ENCODE data around the gene AGBL5. TPM values are rescaled to one million over a fixed set of nuclear protein-coding genes. Genes with fewer than 3 reads are reported as not detected.

The AGBL5 gene
- total and polyA plus RNA-seq, 9 of the 15 experiments (the other 6 are each of a cell fraction or from before 2014, with no cell fraction given): 3.3 to 52.7 (median 26.2) TPM

- TF ChIP-seq, protein P1, sequence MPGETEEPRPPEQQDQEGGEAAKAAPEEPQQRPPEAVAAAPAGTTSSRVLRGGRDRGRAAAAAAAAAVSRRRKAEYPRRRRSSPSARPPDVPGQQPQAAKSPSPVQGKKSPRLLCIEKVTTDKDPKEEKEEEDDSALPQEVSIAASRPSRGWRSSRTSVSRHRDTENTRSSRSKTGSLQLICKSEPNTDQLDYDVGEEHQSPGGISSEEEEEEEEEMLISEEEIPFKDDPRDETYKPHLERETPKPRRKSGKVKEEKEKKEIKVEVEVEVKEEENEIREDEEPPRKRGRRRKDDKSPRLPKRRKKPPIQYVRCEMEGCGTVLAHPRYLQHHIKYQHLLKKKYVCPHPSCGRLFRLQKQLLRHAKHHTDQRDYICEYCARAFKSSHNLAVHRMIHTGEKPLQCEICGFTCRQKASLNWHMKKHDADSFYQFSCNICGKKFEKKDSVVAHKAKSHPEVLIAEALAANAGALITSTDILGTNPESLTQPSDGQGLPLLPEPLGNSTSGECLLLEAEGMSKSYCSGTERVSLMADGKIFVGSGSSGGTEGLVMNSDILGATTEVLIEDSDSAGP (CRISPR knock-in tag; IDR thresholded peaks at IDR 0.05): no peak
- TF ChIP-seq KDM2B (CRISPR knock-in tag; IDR thresholded peaks at IDR 0.05) (no peak), NKRF (IDR thresholded peaks at IDR 0.05; ENCODE audit: borderline replicate concordance) (no peak), NFXL1 (CRISPR knock-in tag; IDR thresholded peaks at IDR 0.05) (no peak), ZEB2 (IDR thresholded peaks at IDR 0.05) (no peak; the same call in 1 of the 2 replicates), RBM15 (IDR thresholded peaks at IDR 0.05; ENCODE audit: insufficient read depth, low read length) (no peak), BHLHE40 (IDR thresholded peaks at IDR 0.05; ENCODE audit: low read length) (peak; percentile 32; the same call in 1 of the 2 replicates), ZNF75A (CRISPR knock-in tag; IDR thresholded peaks at IDR 0.05) (no peak), SAP30 (IDR thresholded peaks at IDR 0.05; ENCODE audit: borderline replicate concordance, insufficient read depth, low read depth, low read length, poor library complexity, severe bottlenecking) (no peak), SMARCA5 (IDR thresholded peaks at IDR 0.05) (no peak), MLLT1 (IDR thresholded peaks at IDR 0.05) (peak in 1 of 2 experiments; percentile 77; a peak in 2 of 4 replicates), FOXJ2 (tag; IDR thresholded peaks at IDR 0.05) (no peak; the same call in 1 of the 2 replicates), THRAP3 (IDR thresholded peaks at IDR 0.05; ENCODE audit: borderline replicate concordance) (no peak), FOXA3 (CRISPR knock-in tag; conservative IDR thresholded peaks at IDR 0.05 in 1 of 2, IDR thresholded peaks at IDR 0.05 in 1 of 2) (no peak), PTTG1 (tag; IDR thresholded peaks at IDR 0.05; ENCODE audit: low read depth) (no peak), SP1 (CRISPR knock-in tag; IDR thresholded peaks at IDR 0.05) (peak; percentile 34; the same call in 1 of the 2 replicates)
- TF ChIP-seq, protein P2, sequence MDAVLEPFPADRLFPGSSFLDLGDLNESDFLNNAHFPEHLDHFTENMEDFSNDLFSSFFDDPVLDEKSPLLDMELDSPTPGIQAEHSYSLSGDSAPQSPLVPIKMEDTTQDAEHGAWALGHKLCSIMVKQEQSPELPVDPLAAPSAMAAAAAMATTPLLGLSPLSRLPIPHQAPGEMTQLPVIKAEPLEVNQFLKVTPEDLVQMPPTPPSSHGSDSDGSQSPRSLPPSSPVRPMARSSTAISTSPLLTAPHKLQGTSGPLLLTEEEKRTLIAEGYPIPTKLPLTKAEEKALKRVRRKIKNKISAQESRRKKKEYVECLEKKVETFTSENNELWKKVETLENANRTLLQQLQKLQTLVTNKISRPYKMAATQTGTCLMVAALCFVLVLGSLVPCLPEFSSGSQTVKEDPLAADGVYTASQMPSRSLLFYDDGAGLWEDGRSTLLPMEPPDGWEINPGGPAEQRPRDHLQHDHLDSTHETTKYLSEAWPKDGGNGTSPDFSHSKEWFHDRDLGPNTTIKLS (IDR thresholded peaks at IDR 0.05; ENCODE audit: borderline replicate concordance, low read depth): no peak
- TF ChIP-seq, protein P3, sequence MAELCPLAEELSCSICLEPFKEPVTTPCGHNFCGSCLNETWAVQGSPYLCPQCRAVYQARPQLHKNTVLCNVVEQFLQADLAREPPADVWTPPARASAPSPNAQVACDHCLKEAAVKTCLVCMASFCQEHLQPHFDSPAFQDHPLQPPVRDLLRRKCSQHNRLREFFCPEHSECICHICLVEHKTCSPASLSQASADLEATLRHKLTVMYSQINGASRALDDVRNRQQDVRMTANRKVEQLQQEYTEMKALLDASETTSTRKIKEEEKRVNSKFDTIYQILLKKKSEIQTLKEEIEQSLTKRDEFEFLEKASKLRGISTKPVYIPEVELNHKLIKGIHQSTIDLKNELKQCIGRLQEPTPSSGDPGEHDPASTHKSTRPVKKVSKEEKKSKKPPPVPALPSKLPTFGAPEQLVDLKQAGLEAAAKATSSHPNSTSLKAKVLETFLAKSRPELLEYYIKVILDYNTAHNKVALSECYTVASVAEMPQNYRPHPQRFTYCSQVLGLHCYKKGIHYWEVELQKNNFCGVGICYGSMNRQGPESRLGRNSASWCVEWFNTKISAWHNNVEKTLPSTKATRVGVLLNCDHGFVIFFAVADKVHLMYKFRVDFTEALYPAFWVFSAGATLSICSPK (IDR thresholded peaks at IDR 0.05; ENCODE audit: borderline replicate concordance): no peak
Measured at GRCh38 chr2:27019931-27020855, 31.3 kb upstream of the AGBL5 start (continued).
